Activated naive CD8-positive, alpha-beta T cell (primary cell): ENCODE data around the gene UNC93A.

ENCODE experiments used
- H3K27ac Mint-ChIP-seq: one replicate; pipeline ENCODE4 v1.8.0; 2021; ENCODE audit warnings: mixed read lengths
- H3K27me3 Mint-ChIP-seq: one replicate; pipeline ENCODE4 v1.8.0; 2021; ENCODE audit warnings: mixed read lengths
- H3K36me3 Mint-ChIP-seq: one replicate; pipeline ENCODE4 v1.8.0; 2021; ENCODE audit warnings: mixed read lengths
- H3K4me1 Mint-ChIP-seq: one replicate; pipeline ENCODE4 v1.8.0; 2021; ENCODE audit warnings: low read depth, mixed read lengths
- H3K4me3 Mint-ChIP-seq: one replicate; pipeline ENCODE4 v1.8.0; 2021; ENCODE audit warnings: mild to moderate bottlenecking, mixed read lengths
- H3K9me3 Mint-ChIP-seq: one replicate; pipeline ENCODE4 v1.8.0; 2021; ENCODE audit warnings: low read depth, mixed read lengths

Gene UNC93A

GRCh38 chr6:167328086-167328485 is 37.0 kb downstream of the UNC93A start:
- Mint-ChIP-seq H3K4me1 (no peaks in the 10 kb centered on the region), H3K9me3 (no peaks in the 10 kb centered on the region), H3K4me3 (no peak overlapping the region), H3K27ac (no peak overlapping the region), H3K27me3 (peaks cover 3% of the 10 kb centered on the region), H3K36me3 (no peaks in the 10 kb centered on the region)

GRCh38 chr6:167329014-167329413 is 37.9 kb downstream of the UNC93A start:
- H3K4me3 Mint-ChIP-seq = no peak overlapping the region
- H3K27ac Mint-ChIP-seq = no peak overlapping the region
- H3K4me1 Mint-ChIP-seq = no peaks in the 10 kb centered on the region
- H3K36me3 Mint-ChIP-seq = no peaks in the 10 kb centered on the region
- H3K27me3 Mint-ChIP-seq = peaks cover 3% of the 10 kb centered on the region
- H3K9me3 Mint-ChIP-seq = no peaks in the 10 kb centered on the region

GRCh38 chr6:167330750-167331149 is 39.6 kb downstream of the UNC93A start:
- H3K4me3 Mint-ChIP-seq = no peak overlapping the region
- H3K9me3 Mint-ChIP-seq = no peaks in the 10 kb centered on the region
- no peaks in the 10 kb centered on the region for H3K4me1 Mint-ChIP-seq
- H3K27me3 Mint-ChIP-seq = peaks cover 3% of the 10 kb centered on the region
- H3K27ac Mint-ChIP-seq = no peak overlapping the region
- no peaks in the 10 kb centered on the region for H3K36me3 Mint-ChIP-seq

- Mint-ChIP-seq H3K36me3 (no peaks in the 10 kb centered on the region), H3K9me3 (no peaks in the 10 kb centered on the region), H3K27ac (no peak overlapping the region), H3K4me3 (no peak overlapping the region), H3K4me1 (no peaks in the 10 kb centered on the region), H3K27me3 (peaks cover 3% of the 10 kb centered on the region)
Measured at GRCh38 chr6:167331565-167331964, 40.5 kb downstream of the UNC93A start.

- H3K27ac Mint-ChIP-seq = no peak overlapping the region
- H3K9me3 Mint-ChIP-seq = no peaks in the 10 kb centered on the region
- no peaks in the 10 kb centered on the region for H3K4me1 Mint-ChIP-seq
- H3K36me3 Mint-ChIP-seq = no peaks in the 10 kb centered on the region
- no peaks in the 10 kb centered on the region for H3K27me3 Mint-ChIP-seq
- no peak overlapping the region for H3K4me3 Mint-ChIP-seq
Measured at GRCh38 chr6:167336844-167337630, 45.9 kb downstream of the UNC93A start.

GRCh38 chr6:167337675-167338449 is 46.7 kb downstream of the UNC93A start:
- H3K27me3 Mint-ChIP-seq = no peaks in the 10 kb centered on the region
- no peak overlapping the region for H3K4me3 Mint-ChIP-seq
- no peak overlapping the region for H3K27ac Mint-ChIP-seq
- no peaks in the 10 kb centered on the region for H3K9me3 Mint-ChIP-seq
- H3K4me1 Mint-ChIP-seq = no peaks in the 10 kb centered on the region
- no peaks in the 10 kb centered on the region for H3K36me3 Mint-ChIP-seq

GRCh38 chr6:167338541-167339117 is 47.5 kb downstream of the UNC93A start:
- no peaks in the 10 kb centered on the region for H3K4me1 Mint-ChIP-seq
- H3K9me3 Mint-ChIP-seq = no peaks in the 10 kb centered on the region
- H3K27me3 Mint-ChIP-seq = no peaks in the 10 kb centered on the region
- no peak overlapping the region for H3K4me3 Mint-ChIP-seq
- H3K36me3 Mint-ChIP-seq = no peaks in the 10 kb centered on the region
- H3K27ac Mint-ChIP-seq = no peak overlapping the region

- H3K4me3 Mint-ChIP-seq = no peak overlapping the region
- no peak overlapping the region for H3K27ac Mint-ChIP-seq
- H3K36me3 Mint-ChIP-seq = no peaks in the 10 kb centered on the region
- no peaks in the 10 kb centered on the region for H3K27me3 Mint-ChIP-seq
- H3K4me1 Mint-ChIP-seq = no peaks in the 10 kb centered on the region
- H3K9me3 Mint-ChIP-seq = no peaks in the 10 kb centered on the region
Measured at GRCh38 chr6:167341038-167341583, 50.0 kb downstream of the UNC93A start.

- Mint-ChIP-seq H3K27me3 (no peaks in the 10 kb centered on the region), H3K4me1 (no peaks in the 10 kb centered on the region), H3K9me3 (no peaks in the 10 kb centered on the region), H3K4me3 (no peak overlapping the region), H3K27ac (no peak overlapping the region), H3K36me3 (no peaks in the 10 kb centered on the region)
Measured at GRCh38 chr6:167341665-167342655, 50.8 kb downstream of the UNC93A start.

GRCh38 chr6:167342879-167343610 is 51.9 kb downstream of the UNC93A start:
- Mint-ChIP-seq H3K27me3 (no peaks in the 10 kb centered on the region), H3K4me1 (peaks cover 2% of the 10 kb centered on the region), H3K4me3 (no peak overlapping the region), H3K36me3 (no peaks in the 10 kb centered on the region), H3K9me3 (no peaks in the 10 kb centered on the region), H3K27ac (no peak overlapping the region)

- Mint-ChIP-seq H3K36me3 (no peaks in the 10 kb centered on the region), H3K4me1 (peaks cover 8% of the 10 kb centered on the region), H3K27ac (no peak overlapping the region), H3K27me3 (peaks cover 4% of the 10 kb centered on the region), H3K4me3 (no peak overlapping the region), H3K9me3 (no peaks in the 10 kb centered on the region)
Measured at GRCh38 chr6:167345348-167345747, 54.2 kb downstream of the UNC93A start.

- no peak overlapping the region for H3K4me3 Mint-ChIP-seq
- H3K4me1 Mint-ChIP-seq = peaks cover 11% of the 10 kb centered on the region
- H3K9me3 Mint-ChIP-seq = no peaks in the 10 kb centered on the region
- H3K27me3 Mint-ChIP-seq = peaks cover 4% of the 10 kb centered on the region
- no peaks in the 10 kb centered on the region for H3K36me3 Mint-ChIP-seq
- H3K27ac Mint-ChIP-seq = no peak overlapping the region
Measured at GRCh38 chr6:167345960-167346359, 54.8 kb downstream of the UNC93A start.

- no peaks in the 10 kb centered on the region for H3K9me3 Mint-ChIP-seq
- no peak overlapping the region for H3K4me3 Mint-ChIP-seq
- peaks cover 21% of the 10 kb centered on the region for H3K4me1 Mint-ChIP-seq
- no peak overlapping the region for H3K27ac Mint-ChIP-seq
- H3K36me3 Mint-ChIP-seq = no peaks in the 10 kb centered on the region
- peaks cover 4% of the 10 kb centered on the region for H3K27me3 Mint-ChIP-seq
Measured at GRCh38 chr6:167347226-167347625, 56.1 kb downstream of the UNC93A start.
